ENCODE data around the gene USP2. TPM values are rescaled to one million over a fixed set of nuclear protein-coding genes. Genes with fewer than 3 reads are reported as not detected.

The USP2 gene
- total RNA-seq, 4 donors from 2014 or later = 2.5 to 61.8 (median 32.2) TPM

- TF ChIP-seq POLR2A (IDR thresholded peaks at IDR 0.05) = no peak
- no peak for TF ChIP-seq CTCF (IDR thresholded peaks at IDR 0.05)
- H3K27ac ChIP-seq = peak overlapping the region in 1 of 4 donors; percentile 73
- no peak for DNase-seq
- H3K4me3 ChIP-seq = peak overlapping the region in 1 of 4 donors; percentile 54
- H3K9me3 ChIP-seq = no peaks in the 10 kb centered on the region
- no peaks in the 10 kb centered on the region for H3K27me3 ChIP-seq
- peaks cover 0 to 7% (median 2%) of the 10 kb centered on the region in 4 donors for H3K4me1 ChIP-seq
- H3K36me3 ChIP-seq = no peaks in the 10 kb centered on the region
These were observed 42.2 kb upstream of the USP2 start for GRCh38 chr11:119423509-119424254.

- Histone ChIP-seq H3K36me3 (no peaks in the 10 kb centered on the region), H3K4me1 (peaks cover 0 to 7% (median 2%) of the 10 kb centered on the region in 4 donors), H3K4me3 (peak within 1 kb of the TSS; percentile 12 to 54 (median 34)), H3K27me3 (no peaks in the 10 kb centered on the region), H3K27ac (peak within 1 kb of the TSS in 2 of 4 donors; percentile 57 to 73), H3K9me3 (no peaks in the 10 kb centered on the region)
- TF ChIP-seq POLR2A (IDR thresholded peaks at IDR 0.05) = no peak
- no peak for TF ChIP-seq CTCF (IDR thresholded peaks at IDR 0.05)
- no peak for DNase-seq
These were observed 41.5 kb upstream of the USP2 start, which contains the start of gene THY1 for GRCh38 chr11:119422809-119423508. Gene THY1 (minus strand): TSS chr11:119423172. CDS start chr11:119420905, 2,267 bp downstream.

- no peaks in the 10 kb centered on the region for H3K9me3 ChIP-seq
- H3K36me3 ChIP-seq = no peaks in the 10 kb centered on the region
- H3K27me3 ChIP-seq = no peaks in the 10 kb centered on the region
- H3K4me1 ChIP-seq = peaks cover 0 to 7% (median 2%) of the 10 kb centered on the region in 4 donors
- DNase-seq = no peak
- TF ChIP-seq POLR2A (IDR thresholded peaks at IDR 0.05) (no peak), CTCF (IDR thresholded peaks at IDR 0.05) (no peak)
- peak overlapping the region in 2 of 4 donors; percentile 57 to 73 for H3K27ac ChIP-seq
- H3K4me3 ChIP-seq = peak overlapping the region; percentile 12 to 54 (median 34)
These were observed 40.7 kb upstream of the USP2 start for GRCh38 chr11:119421941-119422808.

GRCh38 chr11:119421351-119421750 lies 39.9 kb upstream of the USP2 start:
- Histone ChIP-seq H3K27ac (no peak overlapping the region), H3K4me1 (peaks cover 0 to 7% (median 2%) of the 10 kb centered on the region in 4 donors), H3K9me3 (no peaks in the 10 kb centered on the region), H3K36me3 (no peaks in the 10 kb centered on the region), H3K4me3 (peak overlapping the region in 1 of 4 donors; percentile 54), H3K27me3 (no peaks in the 10 kb centered on the region)
- DNase-seq = no peak
- TF ChIP-seq CTCF (IDR thresholded peaks at IDR 0.05) = no peak
- TF ChIP-seq POLR2A (IDR thresholded peaks at IDR 0.05) = no peak

GRCh38 chr11:119420631-119421030 lies 39.1 kb upstream of the USP2 start:
- TF ChIP-seq CTCF (IDR thresholded peaks at IDR 0.05) (no peak), POLR2A (IDR thresholded peaks at IDR 0.05) (no peak)
- H3K27ac ChIP-seq = no peak overlapping the region

More at GRCh38 chr11:119420631-119421030, 39.1 kb upstream of the USP2 start:
- Histone ChIP-seq H3K4me1 (peaks cover 0 to 7% (median 2%) of the 10 kb centered on the region in 4 donors), H3K9me3 (no peaks in the 10 kb centered on the region), H3K27me3 (no peaks in the 10 kb centered on the region), H3K4me3 (no peak overlapping the region), H3K36me3 (no peaks in the 10 kb centered on the region)
- no peak for DNase-seq
